Astrocyte (in vitro differentiated cells and primary cell): ENCODE results near the gene CADM4. TPM values are rescaled to one million over a fixed set of nuclear protein-coding genes. Genes with fewer than 3 reads are reported as not detected.

ENCODE experiments used
- DNase-seq: peaks from one replicate; pipeline ENCODE4 v3.0.0-alpha.2; 2010; ENCODE audit warnings: low read depth
- FAIRE-seq: peaks from 2 replicates; lab custom pipeline; 2011; peaks lifted over from hg19 to GRCh38; lab: Jason Lieb, UNC
- H2AFZ ChIP-seq: 2 replicates; pipeline ENCODE4 v1.6.0; 2012; ENCODE audit warnings: low read depth, low read length, inconsistent platforms
- H3K27ac ChIP-seq: 2 replicates; pipeline ENCODE4 v1.5.1; 2011; ENCODE audit warnings: low read depth, low read length, inconsistent platforms
- H3K27me3 ChIP-seq: 2 replicates; pipeline ENCODE4 v1.6.0; 2011; ENCODE audit warnings: low read length, inconsistent platforms; ENCODE audit not compliant: insufficient read depth
- H3K36me3 ChIP-seq: 2 replicates; pipeline ENCODE4 v1.5.1; 2011; ENCODE audit warnings: low read length, inconsistent platforms; ENCODE audit not compliant: insufficient read depth
- H3K4me1 ChIP-seq: 2 replicates; pipeline ENCODE4 v1.5.1; 2011; ENCODE audit warnings: low read length, inconsistent platforms; ENCODE audit not compliant: insufficient read depth
- H3K4me2 ChIP-seq: 2 replicates; pipeline ENCODE4 v1.6.0; 2012; ENCODE audit warnings: low read length, inconsistent platforms
- H3K4me3 ChIP-seq: 2 replicates; pipeline ENCODE4 v1.5.1; 2011; ENCODE audit warnings: low read depth, mild to moderate bottlenecking, low read length, inconsistent platforms; ENCODE audit not compliant: insufficient read depth
- H3K79me2 ChIP-seq: 2 replicates; pipeline ENCODE4 v1.6.0; 2012; ENCODE audit warnings: mild to moderate bottlenecking, low read length, inconsistent platforms; ENCODE audit not compliant: insufficient read depth
- H3K9ac ChIP-seq: 2 replicates; pipeline ENCODE4 v1.6.0; 2012; ENCODE audit warnings: mild to moderate bottlenecking, low read length, inconsistent platforms
- H3K9me3 ChIP-seq: 2 replicates; pipeline ENCODE4 v1.5.1; 2012; ENCODE audit warnings: low read depth, mild to moderate bottlenecking, low read length, inconsistent platforms; ENCODE audit not compliant: insufficient read depth
- H4K20me1 ChIP-seq: 2 replicates; pipeline ENCODE4 v1.6.0; 2012; ENCODE audit warnings: low read length, inconsistent platforms; ENCODE audit not compliant: insufficient read depth
- H3K27ac Mint-ChIP-seq: one replicate; pipeline ENCODE4 v1.8.0; 2021; ENCODE audit warnings: mild to moderate bottlenecking, mixed read lengths; ENCODE audit not compliant: unreplicated experiment
- H3K27me3 Mint-ChIP-seq: one replicate; pipeline ENCODE4 v1.8.0; 2021; ENCODE audit warnings: low read depth, mixed read lengths; ENCODE audit not compliant: unreplicated experiment
- H3K36me3 Mint-ChIP-seq: one replicate; pipeline ENCODE4 v1.8.0; 2021; ENCODE audit warnings: low read depth, mixed read lengths; ENCODE audit not compliant: unreplicated experiment
- H3K4me1 Mint-ChIP-seq: one replicate; pipeline ENCODE4 v1.8.0; 2021; ENCODE audit warnings: low read depth, mixed read lengths; ENCODE audit not compliant: unreplicated experiment
- H3K4me3 Mint-ChIP-seq: one replicate; pipeline ENCODE4 v1.8.0; 2021; ENCODE audit warnings: mild to moderate bottlenecking, moderate library complexity, mixed read lengths; ENCODE audit not compliant: unreplicated experiment
- H3K9me3 Mint-ChIP-seq: one replicate; pipeline ENCODE4 v1.8.0; 2021; ENCODE audit warnings: mild to moderate bottlenecking, mixed read lengths; ENCODE audit not compliant: unreplicated experiment
- CTCF ChIP-seq: IDR thresholded peaks from 2 replicates; pipeline ENCODE4 v1.5.1; 2011; ENCODE audit warnings: low read depth, mild to moderate bottlenecking, inconsistent platforms, low read length, moderate library complexity; ENCODE audit not compliant: insufficient read depth
- EZH2 ChIP-seq: IDR thresholded peaks from 2 replicates; pipeline ENCODE4 v1.6.1; 2012; ENCODE audit warnings: mild to moderate bottlenecking, low read length, inconsistent platforms; ENCODE audit not compliant: insufficient read depth
- total RNA-seq: library from RNA; stranded (reverse); gene quantifications from 2 replicates; pipeline ENCODE4 v1.2.1, GENCODE V29; 2021

Gene CADM4
- total RNA-seq, 1 donor from 2014 or later, result 52.1 TPM

GRCh38 chr19:43634872-43635560, 4.6 kb downstream of the CADM4 start:
- Histone ChIP-seq H3K4me2 (peak overlapping the region; percentile 76), H3K4me3 (peak overlapping the region; percentile 22), H3K9ac (peak overlapping the region; percentile 17), H3K27ac (no peak overlapping the region), H3K4me1 (peaks cover 22% of the 10 kb centered on the region), H3K36me3 (no peaks in the 10 kb centered on the region), H3K79me2 (no peaks in the 10 kb centered on the region), H4K20me1 (peaks cover 8% of the 10 kb centered on the region), H3K27me3 (peaks cover 12% of the 10 kb centered on the region), H2AFZ (peak overlapping the region; percentile 61), H3K9me3 (no peaks in the 10 kb centered on the region)
- peaks cover 7% of the 10 kb centered on the region for H3K4me1 Mint-ChIP-seq
- peaks cover 3% of the 10 kb centered on the region for H3K36me3 Mint-ChIP-seq
- peak overlapping the region; percentile 95 for H3K27ac Mint-ChIP-seq
- DNase-seq (no peak), FAIRE-seq (no peak)
- H3K27me3 Mint-ChIP-seq, result no peaks in the 10 kb centered on the region
- TF ChIP-seq CTCF (no peak), EZH2 (no peak)
- H3K4me3 Mint-ChIP-seq, result peak overlapping the region; percentile 80
- peaks cover 3% of the 10 kb centered on the region for H3K9me3 Mint-ChIP-seq

- H3K79me2 ChIP-seq, result no peaks in the 10 kb centered on the region
- DNase-seq (no peak), FAIRE-seq (no peak)
- peaks cover 3% of the 10 kb centered on the region for H3K9me3 Mint-ChIP-seq
- no peaks in the 10 kb centered on the region for H3K27me3 Mint-ChIP-seq
- H3K4me1 ChIP-seq, result peaks cover 20% of the 10 kb centered on the region
- peak overlapping the region; percentile 17 for H3K9ac ChIP-seq
- H3K36me3 ChIP-seq, result no peaks in the 10 kb centered on the region
- peak overlapping the region; percentile 61 for H2AFZ ChIP-seq
- peaks cover 12% of the 10 kb centered on the region for H3K27me3 ChIP-seq
- peaks cover 7% of the 10 kb centered on the region for H3K4me1 Mint-ChIP-seq
- H3K4me3 Mint-ChIP-seq, result no peak overlapping the region
- no peak for TF ChIP-seq CTCF
- no peak for TF ChIP-seq EZH2
- H3K4me3 ChIP-seq, result no peak overlapping the region
- H3K9me3 ChIP-seq, result no peaks in the 10 kb centered on the region
- H3K27ac ChIP-seq, result no peak overlapping the region
- H3K4me2 ChIP-seq, result peak overlapping the region; percentile 76
- peaks cover 8% of the 10 kb centered on the region for H4K20me1 ChIP-seq
- peaks cover 3% of the 10 kb centered on the region for H3K36me3 Mint-ChIP-seq
- peak overlapping the region; percentile 95 for H3K27ac Mint-ChIP-seq
Observed at GRCh38 chr19:43634506-43634871, 5.2 kb downstream of the CADM4 start.

- no peaks in the 10 kb centered on the region for H3K9me3 ChIP-seq
- peaks cover 11% of the 10 kb centered on the region for H3K27me3 ChIP-seq
- no peak overlapping the region for H3K4me3 Mint-ChIP-seq
- H3K27ac ChIP-seq, result no peak overlapping the region
- no peak overlapping the region for H3K4me3 ChIP-seq
- peaks cover 7% of the 10 kb centered on the region for H3K4me1 Mint-ChIP-seq
- FAIRE-seq, result no peak
- H3K9ac ChIP-seq, result no peak overlapping the region
- H3K79me2 ChIP-seq, result no peaks in the 10 kb centered on the region
- peaks cover 8% of the 10 kb centered on the region for H4K20me1 ChIP-seq
- peaks cover 3% of the 10 kb centered on the region for H3K36me3 Mint-ChIP-seq
- no peak for DNase-seq
- H3K4me1 ChIP-seq, result peaks cover 20% of the 10 kb centered on the region
- H3K9me3 Mint-ChIP-seq, result peaks cover 3% of the 10 kb centered on the region
- H3K27ac Mint-ChIP-seq, result no peak overlapping the region
- no peaks in the 10 kb centered on the region for H3K36me3 ChIP-seq
- H3K4me2 ChIP-seq, result no peak overlapping the region
- H2AFZ ChIP-seq, result no peak overlapping the region
- TF ChIP-seq CTCF, result no peak
- TF ChIP-seq EZH2, result no peak
- no peaks in the 10 kb centered on the region for H3K27me3 Mint-ChIP-seq
Observed at GRCh38 chr19:43634068-43634467, 5.6 kb downstream of the CADM4 start.
